Kidney epithelial cell (primary cell): Measurements from ENCODE around the gene MGMT. TPM values are rescaled to one million over a fixed set of nuclear protein-coding genes. Genes with fewer than 3 reads are reported as not detected.

Experiments
- DNase-seq: peaks from one replicate; pipeline ENCODE4 v3.0.0-alpha.2; 2010; ENCODE audit warnings: low read depth
- H3K27me3 ChIP-seq: 2 replicates; pipeline ENCODE4 v1.6.0; 2011; ENCODE audit warnings: low read length; ENCODE audit not compliant: control insufficient read depth, insufficient read depth
- H3K36me3 ChIP-seq: 2 replicates; pipeline ENCODE4 v1.5.1; 2011; ENCODE audit warnings: low read length; ENCODE audit not compliant: control insufficient read depth, insufficient read depth
- H3K4me3 ChIP-seq: 2 replicates; pipeline ENCODE4 v1.5.1; 2011; ENCODE audit warnings: low read depth, mild to moderate bottlenecking, control low read depth, low read length
- total RNA-seq: library from RNA; depleted of rRNA; stranded (reverse); fragments of >200 nt; gene quantifications from 2 replicates; pipeline ENCODE4 v1.2.3, GENCODE V29; 2015
- TF ChIP-seq, protein P1 (sequence below): IDR thresholded peaks from 2 replicates; pipeline ENCODE4 v1.5.1; 2011; ENCODE audit warnings: mild to moderate bottlenecking, moderate library complexity, low read length, control low read depth, inconsistent platforms; ENCODE audit not compliant: insufficient read depth, poor library complexity, severe bottlenecking

Gene MGMT
- total RNA-seq, 1 donor from 2014 or later = 36.1 TPM

DNA sequence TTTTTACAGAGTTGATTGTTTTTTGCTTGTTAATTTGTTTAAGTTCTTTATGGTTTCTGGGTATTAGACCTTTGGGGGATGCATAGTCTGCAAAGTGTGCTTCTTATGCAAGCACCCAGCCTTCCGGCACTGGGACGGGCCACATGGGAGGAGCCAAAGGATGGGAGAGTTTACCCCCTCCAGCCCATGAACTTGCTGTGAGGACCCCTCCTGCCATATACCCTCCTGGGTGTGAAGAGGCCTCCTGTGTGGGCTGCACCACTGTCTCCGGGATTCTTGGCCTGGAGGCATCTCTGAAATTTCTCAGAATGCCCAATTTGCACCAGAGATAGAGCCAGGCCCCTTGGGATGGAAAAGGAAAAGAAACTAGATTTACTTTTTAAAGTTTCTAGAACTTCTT lies 150.7 kb downstream of the MGMT start:
- Histone ChIP-seq H3K4me3 (no peak overlapping the region), H3K27me3 (no peaks in the 10 kb centered on the region), H3K36me3 (no peaks in the 10 kb centered on the region)
- DNase-seq = no peak
- TF ChIP-seq, protein P1, sequence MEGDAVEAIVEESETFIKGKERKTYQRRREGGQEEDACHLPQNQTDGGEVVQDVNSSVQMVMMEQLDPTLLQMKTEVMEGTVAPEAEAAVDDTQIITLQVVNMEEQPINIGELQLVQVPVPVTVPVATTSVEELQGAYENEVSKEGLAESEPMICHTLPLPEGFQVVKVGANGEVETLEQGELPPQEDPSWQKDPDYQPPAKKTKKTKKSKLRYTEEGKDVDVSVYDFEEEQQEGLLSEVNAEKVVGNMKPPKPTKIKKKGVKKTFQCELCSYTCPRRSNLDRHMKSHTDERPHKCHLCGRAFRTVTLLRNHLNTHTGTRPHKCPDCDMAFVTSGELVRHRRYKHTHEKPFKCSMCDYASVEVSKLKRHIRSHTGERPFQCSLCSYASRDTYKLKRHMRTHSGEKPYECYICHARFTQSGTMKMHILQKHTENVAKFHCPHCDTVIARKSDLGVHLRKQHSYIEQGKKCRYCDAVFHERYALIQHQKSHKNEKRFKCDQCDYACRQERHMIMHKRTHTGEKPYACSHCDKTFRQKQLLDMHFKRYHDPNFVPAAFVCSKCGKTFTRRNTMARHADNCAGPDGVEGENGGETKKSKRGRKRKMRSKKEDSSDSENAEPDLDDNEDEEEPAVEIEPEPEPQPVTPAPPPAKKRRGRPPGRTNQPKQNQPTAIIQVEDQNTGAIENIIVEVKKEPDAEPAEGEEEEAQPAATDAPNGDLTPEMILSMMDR = no peak

DNA sequence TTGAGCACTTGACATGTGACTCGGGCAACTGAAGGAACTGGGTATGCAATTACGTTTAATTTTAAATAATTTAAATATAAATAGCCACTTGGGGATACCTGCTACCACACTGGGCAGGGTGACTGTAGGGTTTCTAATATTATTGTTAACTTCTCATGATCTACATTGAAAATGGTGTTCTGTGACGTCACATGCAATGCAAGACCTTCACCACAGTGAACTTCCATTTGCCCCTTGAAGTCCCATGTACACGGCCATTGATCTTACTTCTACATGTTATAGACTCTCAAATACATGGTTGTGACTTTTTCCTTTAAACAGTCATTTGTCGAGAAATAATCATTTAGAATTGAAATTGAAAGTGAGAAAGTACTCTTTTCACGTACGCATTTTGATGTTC lies 154.0 kb downstream of the MGMT start:
- DNase-seq = no peak
- no peaks in the 10 kb centered on the region for H3K36me3 ChIP-seq
- TF ChIP-seq, protein P1 = no peak
- no peaks in the 10 kb centered on the region for H3K27me3 ChIP-seq
- H3K4me3 ChIP-seq = no peak overlapping the region

DNA sequence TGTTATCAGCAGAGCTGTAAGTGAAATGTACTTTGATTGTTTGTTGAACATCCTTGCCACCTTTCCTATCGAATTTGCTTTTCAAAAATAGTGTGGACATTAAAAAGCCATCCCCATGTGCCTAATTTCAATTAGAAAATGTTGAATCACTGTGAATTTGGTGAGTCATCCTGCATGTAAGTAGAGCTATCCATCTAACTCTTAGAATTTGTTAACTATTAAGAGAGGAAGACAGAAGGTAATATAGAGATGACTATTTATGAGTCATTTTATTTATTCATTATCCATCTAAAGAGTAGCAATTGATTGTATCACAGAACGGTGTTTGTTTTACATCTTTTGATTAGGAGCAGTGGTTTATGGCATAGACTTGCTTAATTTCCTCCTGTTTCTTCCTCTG lies 154.7 kb downstream of the MGMT start:
- TF ChIP-seq, protein P1 = no peak
- no peak for DNase-seq
- Histone ChIP-seq H3K4me3 (no peak overlapping the region), H3K36me3 (no peaks in the 10 kb centered on the region), H3K27me3 (no peaks in the 10 kb centered on the region)

DNA sequence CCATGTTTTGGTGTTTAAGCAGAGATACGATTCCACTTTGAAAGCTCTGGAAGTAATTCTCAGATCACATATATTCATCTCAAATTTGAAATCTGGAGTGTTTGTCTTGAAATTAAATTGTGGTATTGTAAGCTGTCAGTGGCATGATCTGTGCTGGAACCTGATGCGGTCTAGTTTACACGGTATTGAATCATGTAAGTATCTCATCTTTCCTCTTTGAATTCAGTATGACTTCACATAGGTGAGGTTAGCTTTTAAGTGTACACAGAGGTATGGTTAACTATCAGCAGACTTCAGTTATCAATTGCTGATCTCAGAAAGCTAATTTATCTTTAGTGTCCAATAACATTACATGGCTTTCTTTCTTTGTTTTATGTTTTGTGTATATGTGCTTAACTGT lies 155.2 kb downstream of the MGMT start:
- DNase-seq = no peak
- H3K4me3 ChIP-seq = no peak overlapping the region
- no peaks in the 10 kb centered on the region for H3K36me3 ChIP-seq
- H3K27me3 ChIP-seq = no peaks in the 10 kb centered on the region
- TF ChIP-seq, protein P1 = no peak

DNA sequence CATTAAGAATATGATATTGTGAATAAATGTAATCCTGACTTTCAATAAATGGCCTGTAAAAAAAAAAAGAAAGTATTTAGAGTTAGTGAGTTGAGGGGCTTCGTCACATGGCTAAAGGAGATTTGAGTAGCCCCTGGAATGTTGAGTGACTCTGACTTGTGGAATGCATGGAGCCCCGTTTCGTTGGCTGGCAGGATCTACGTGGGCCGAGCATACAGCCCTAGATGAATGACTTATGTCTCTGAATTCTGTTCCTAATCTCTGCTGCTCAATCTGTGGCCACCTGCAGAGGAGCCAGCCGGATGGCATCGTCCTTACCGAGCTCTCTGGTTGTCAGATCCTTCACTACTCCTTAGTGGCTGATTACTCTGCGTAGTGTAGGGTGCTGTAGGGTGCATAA lies 155.7 kb downstream of the MGMT start:
- H3K36me3 ChIP-seq = no peaks in the 10 kb centered on the region
- TF ChIP-seq, protein P1 = no peak

DNA sequence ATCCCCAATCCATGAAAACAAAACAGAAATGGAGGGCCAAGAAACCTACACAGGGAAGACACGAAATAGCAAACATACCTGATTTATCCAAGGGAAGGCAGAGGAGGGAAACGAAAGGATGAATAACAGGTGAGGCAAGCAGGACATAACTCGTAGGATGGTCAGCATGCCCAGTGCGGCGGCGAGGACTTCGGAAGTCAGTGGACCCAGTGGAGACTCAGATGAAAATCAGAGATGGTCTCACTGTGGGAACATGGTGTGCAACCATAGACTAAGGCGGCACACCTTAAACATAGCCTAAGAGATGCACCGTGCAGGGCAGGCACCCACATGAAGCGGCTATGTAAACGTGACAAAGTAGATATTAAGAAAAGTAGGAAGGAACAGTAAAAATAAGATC lies 157.5 kb downstream of the MGMT start:
- no peak overlapping the region for H3K4me3 ChIP-seq
- TF ChIP-seq, protein P1 = no peak
- DNase-seq = no peak
- H3K27me3 ChIP-seq = no peaks in the 10 kb centered on the region
- no peaks in the 10 kb centered on the region for H3K36me3 ChIP-seq

More for the DNA sequence above, 155.7 kb downstream of the MGMT start:
- DNase-seq = no peak
- Histone ChIP-seq H3K4me3 (no peak overlapping the region), H3K27me3 (no peaks in the 10 kb centered on the region)
